Sigmoid colon (tissue), 7 donors: Measurements from ENCODE around the gene CTLA4. TPM values are rescaled to one million over a fixed set of nuclear protein-coding genes. Genes with fewer than 3 reads are reported as not detected.

Experiments
- DNase-seq: peaks from one replicate; pipeline ENCODE4 v3.0.0-alpha.2; 2019
- H3K27ac ChIP-seq, 4 donors: fragments of 200-600 bp; sonication (generic); one replicate each; pipeline ENCODE4 v1.5.1; 2016 to 2019; ENCODE audit warnings: mild to moderate bottlenecking in 1 of 4
- H3K27me3 ChIP-seq, 3 donors: fragments of 200-600 bp; sonication (generic); one replicate each; pipeline ENCODE4 v1.5.1; 2019; ENCODE audit warnings: mild to moderate bottlenecking in 1 of 3
- H3K36me3 ChIP-seq, 4 donors: fragments of 200-600 bp; sonication (generic); one replicate each; pipeline ENCODE4 v1.5.1; 2016 to 2019
- H3K4me1 ChIP-seq, 4 donors: fragments of 200-600 bp; sonication (generic); one replicate each; pipeline ENCODE4 v1.5.1; 2017 to 2019
- H3K4me3 ChIP-seq, 4 donors: fragments of 200-600 bp; sonication (generic); one replicate each; pipeline ENCODE4 v1.5.1; 2017 to 2019; ENCODE audit warnings: mild to moderate bottlenecking in 2 of 4, moderate library complexity in 1 of 4
- H3K9me3 ChIP-seq, 4 donors: fragments of 200-600 bp in 3 of 4; sonication (generic) in 3 of 4; one replicate each; pipeline versions ENCODE4 v1.5.1 to v1.6.1; 2013 to 2019
- CTCF ChIP-seq, 4 experiments: fragments of 450-650 bp in 3 of 4; fragments of 200-600 bp in 1 of 4; IDR thresholded peaks; one replicate each; pipeline ENCODE4 v1.5.1; 2016 to 2019; ENCODE audit warnings: antibody characterized with exemption in 4 of 4, mild to moderate bottlenecking in 3 of 4, moderate library complexity in 2 of 4
- EP300 ChIP-seq, 4 donors: sonication (generic); formaldehyde crosslinking; IDR thresholded peaks; one replicate each; pipeline ENCODE4 v1.6.1; 2017; ENCODE audit warnings: antibody characterized with exemption in 4 of 4
- POLR2A ChIP-seq, 2 donors: fragments of 450-650 bp; IDR thresholded peaks; one replicate each; pipeline ENCODE4 v1.6.1; 2016; ENCODE audit warnings: antibody characterized with exemption in 2 of 2, mild to moderate bottlenecking in 2 of 2, moderate library complexity in 2 of 2
- POLR2AphosphoS5 ChIP-seq, 4 donors: sonication (generic); formaldehyde crosslinking; IDR thresholded peaks; one replicate each; pipeline ENCODE4 v1.6.1; 2017; ENCODE audit warnings: antibody characterized with exemption in 4 of 4
- WGBS, 2 donors: extraction: QIAGEN DNeasy Blood & Tissue Kit; methylation state at CpG; one replicate each; pipeline ENCODE4 v1.1.7; 2013; 5-methylcytosine and 5-hydroxymethylcytosine counted together
- intact Hi-C: fragments of 100-400 bp; cut with DNase I; formaldehyde crosslinking; loops from one replicate; pipeline ENCODE4 v1.15.1; 2023
- polyA plus RNA-seq, 3 donors: library from polyadenylated mRNA; stranded (reverse); fragments of 200-250 nt; gene quantifications; one replicate each; pipeline ENCODE4 v1.2.3, GENCODE V29; 2013
- total RNA-seq, 4 donors: library from RNA; depleted of rRNA; stranded (reverse); fragments of >200 nt; gene quantifications; one replicate each; pipeline ENCODE4 v1.1.0, GENCODE V29; 2016
- donor health status: healthy with polysubstance abuse.
- donor health status: Bipolar disorder and iron deficiency.
- donor health status: healthy.

CTLA4 gene
- total and polyA plus RNA-seq, 7 donors = 0.49 to 9.0 TPM; not detected in 5

DNA sequence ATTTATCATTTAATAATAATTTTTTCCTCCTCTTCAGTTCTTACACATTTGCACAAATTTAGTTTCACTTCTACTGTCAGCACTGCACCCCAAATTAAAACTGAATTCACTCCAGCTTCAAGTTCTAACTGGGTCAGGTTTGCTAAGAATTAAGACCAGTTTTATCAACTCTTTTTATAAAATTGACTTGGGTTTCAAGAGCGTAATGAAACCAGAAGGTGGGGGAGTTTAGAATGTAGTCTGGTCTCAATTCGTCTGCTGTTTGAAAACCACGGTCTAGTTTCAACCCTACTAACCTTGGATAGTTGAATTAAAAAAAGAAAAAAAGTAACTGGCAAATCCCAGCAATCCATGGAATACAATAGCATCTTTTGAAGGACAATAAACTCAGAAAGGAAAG, 14.3 kb upstream of the CTLA4 start:
- no peak for DNase-seq
- intact Hi-C loops = no loop called here
- Histone ChIP-seq H3K4me1 (no peaks in the 10 kb centered on the region), H3K36me3 (no peaks in the 10 kb centered on the region), H3K4me3 (no peak overlapping the region), H3K9me3 (no peaks in the 10 kb centered on the region), H3K27ac (no peak overlapping the region), H3K27me3 (no peaks in the 10 kb centered on the region)
- no peak for TF ChIP-seq CTCF (IDR thresholded peaks at IDR 0.05)
- TF ChIP-seq POLR2A (IDR thresholded peaks at IDR 0.05) = no peak
- no peak for TF ChIP-seq EP300 (IDR thresholded peaks at IDR 0.05)
- no peak for TF ChIP-seq POLR2AphosphoS5 (IDR thresholded peaks at IDR 0.05)
- WGBS, 2 donors = 77 to 87% methylated on average over 3 of the region's 3 CpGs

DNA sequence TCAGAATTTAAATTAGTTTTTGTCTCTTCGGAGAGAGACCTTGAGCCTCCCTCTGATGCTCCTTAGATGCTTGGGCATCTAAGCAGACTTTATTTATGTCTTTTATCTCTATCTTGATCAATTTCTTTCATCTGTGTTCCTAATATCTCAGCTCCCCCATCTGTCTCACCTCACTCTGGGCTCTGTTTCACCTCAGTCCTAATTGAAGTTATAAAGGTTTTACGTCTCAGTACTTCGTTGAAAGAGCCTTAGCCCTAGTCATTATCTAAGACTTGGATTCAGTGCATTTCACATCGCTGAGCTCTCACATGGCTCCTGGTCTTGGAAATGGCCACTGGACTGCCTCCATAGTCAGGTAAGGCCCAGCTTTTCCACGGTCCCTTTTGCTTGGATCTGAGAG, 13.8 kb upstream of the CTLA4 start:
- no peak overlapping the region for H3K4me3 ChIP-seq
- no peaks in the 10 kb centered on the region for H3K4me1 ChIP-seq
- WGBS, 2 donors = 81 to 86% methylated on average over 5 of the region's 5 CpGs
- no peak for TF ChIP-seq POLR2AphosphoS5 (IDR thresholded peaks at IDR 0.05)
- TF ChIP-seq POLR2A (IDR thresholded peaks at IDR 0.05) = no peak
- TF ChIP-seq EP300 (IDR thresholded peaks at IDR 0.05) = no peak
- TF ChIP-seq CTCF (IDR thresholded peaks at IDR 0.05) = no peak
- no peak overlapping the region for H3K27ac ChIP-seq
- H3K36me3 ChIP-seq = no peaks in the 10 kb centered on the region
- no peaks in the 10 kb centered on the region for H3K27me3 ChIP-seq
- intact Hi-C loops = no loop called here
- H3K9me3 ChIP-seq = no peaks in the 10 kb centered on the region
- DNase-seq = no peak

- Histone ChIP-seq H3K4me1 (peaks cover 0 to 7% (median 2%) of the 10 kb centered on the region in 4 donors), H3K27me3 (no peaks in the 10 kb centered on the region), H3K4me3 (no peak overlapping the region), H3K9me3 (no peaks in the 10 kb centered on the region), H3K27ac (no peak overlapping the region), H3K36me3 (no peaks in the 10 kb centered on the region)
- intact Hi-C loops = no loop called here
- no peak for DNase-seq
- TF ChIP-seq POLR2AphosphoS5 (IDR thresholded peaks at IDR 0.05) (no peak), EP300 (IDR thresholded peaks at IDR 0.05) (no peak), CTCF (IDR thresholded peaks at IDR 0.05) (no peak), POLR2A (IDR thresholded peaks at IDR 0.05) (no peak)
These were observed 12.3 kb upstream of the CTLA4 start for GRCh38 chr2:203855274-203855673.

GRCh38 chr2:203857656-203858055, 9.9 kb upstream of the CTLA4 start:
- Histone ChIP-seq H3K4me1 (peaks cover 0 to 7% (median 2%) of the 10 kb centered on the region in 4 donors), H3K36me3 (no peaks in the 10 kb centered on the region), H3K27ac (no peak overlapping the region), H3K27me3 (no peaks in the 10 kb centered on the region), H3K4me3 (no peak overlapping the region), H3K9me3 (no peaks in the 10 kb centered on the region)
- intact Hi-C loops = no loop called here
- 64 to 66% methylated on average over 2 of the region's 2 CpGs for WGBS, 2 donors
- DNase-seq = no peak
- no peak for TF ChIP-seq POLR2AphosphoS5 (IDR thresholded peaks at IDR 0.05)
- no peak for TF ChIP-seq EP300 (IDR thresholded peaks at IDR 0.05)
- TF ChIP-seq POLR2A (IDR thresholded peaks at IDR 0.05) = no peak
- TF ChIP-seq CTCF (IDR thresholded peaks at IDR 0.05) = no peak

DNA sequence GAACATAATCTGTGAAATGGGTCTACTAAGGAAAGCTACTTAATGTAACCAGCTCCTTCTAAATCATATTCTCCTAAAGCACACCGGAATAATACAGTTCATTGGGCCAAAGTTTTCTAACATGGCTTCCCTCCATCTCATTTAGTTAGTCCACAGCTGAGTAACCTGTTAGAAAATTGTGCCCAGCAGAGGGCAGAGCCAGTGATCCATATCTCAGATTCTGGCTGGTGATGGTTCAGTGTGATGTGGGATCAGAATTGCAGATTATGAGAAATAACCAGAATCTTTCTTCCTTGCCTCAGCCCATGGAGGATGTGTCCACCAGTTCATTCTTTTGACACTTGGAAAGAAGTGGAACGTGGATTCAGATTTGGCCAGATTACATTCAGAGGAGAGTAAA, 9.4 kb upstream of the CTLA4 start:
- DNase-seq = no peak
- Histone ChIP-seq H3K9me3 (no peaks in the 10 kb centered on the region), H3K4me3 (no peak overlapping the region), H3K27me3 (no peaks in the 10 kb centered on the region), H3K27ac (no peak overlapping the region), H3K36me3 (no peaks in the 10 kb centered on the region), H3K4me1 (peaks cover 0 to 7% (median 2%) of the 10 kb centered on the region in 4 donors)
- intact Hi-C loops = no loop called here
- 91 to 94% methylated on average over 2 of the region's 2 CpGs for WGBS, 2 donors
- TF ChIP-seq POLR2A (IDR thresholded peaks at IDR 0.05) (no peak), EP300 (IDR thresholded peaks at IDR 0.05) (no peak), POLR2AphosphoS5 (IDR thresholded peaks at IDR 0.05) (no peak), CTCF (IDR thresholded peaks at IDR 0.05) (no peak)
